HepG2 (cell line): ENCODE results near the gene COX6A2. TPM values are rescaled to one million over a fixed set of nuclear protein-coding genes. Genes with fewer than 3 reads are reported as not detected.

ENCODE experiments used
- CREM ChIP-seq, 2 experiments: sonication (generic) in 1 of 2; formaldehyde crosslinking in 1 of 2; IDR thresholded peaks; 2 replicates each; pipeline versions ENCODE4 v1.4.0 to v1.6.1; 2016 to 2020; ENCODE audit warnings: antibody characterized with exemption in 1 of 2, mild to moderate bottlenecking in 1 of 2, missing genetic modification reagents in 1 of 2
- EHMT2 ChIP-seq: fragments of 200-600 bp; sonication (generic); IDR thresholded peaks from 2 replicates; pipeline ENCODE4 v1.7.0; 2017; ENCODE audit warnings: antibody characterized with exemption, low read depth, low read length, borderline replicate concordance
- GATAD2A ChIP-seq: IDR thresholded peaks from 2 replicates; pipeline ENCODE4 v1.6.1; 2016
- GTF2F1 ChIP-seq: fragments of 150-350 bp; IDR thresholded peaks from 2 replicates; pipeline ENCODE4 v1.6.1; 2014; ENCODE audit warnings: low read length
- HOXA3 ChIP-seq: sonication (generic); formaldehyde crosslinking; IDR thresholded peaks from 2 replicates; pipeline ENCODE4 v1.5.0; 2020; ENCODE audit warnings: missing genetic modification reagents
- KDM2A ChIP-seq: sonication (generic); formaldehyde crosslinking; IDR thresholded peaks from 2 replicates; pipeline ENCODE4 v1.4.0; 2020; ENCODE audit warnings: low read depth, missing genetic modification reagents, borderline replicate concordance
- NFE2 ChIP-seq: sonication (generic); formaldehyde crosslinking; IDR thresholded peaks from 2 replicates; pipeline ENCODE4 v1.4.0; 2020; ENCODE audit warnings: missing genetic modification reagents
- POGZ ChIP-seq: sonication (generic); formaldehyde crosslinking; IDR thresholded peaks from 2 replicates; pipeline ENCODE4 v1.4.0; 2020; ENCODE audit warnings: mild to moderate bottlenecking, missing genetic modification reagents
- SP1 ChIP-seq, 2 experiments: fragments of 450-650 bp in 1 of 2; sonication (generic) in 1 of 2; formaldehyde crosslinking in 1 of 2; IDR thresholded peaks; 2 replicates each; pipeline versions ENCODE4 v1.4.0 to v1.6.1; 2016 to 2020; ENCODE audit warnings: missing genetic modification reagents in 1 of 2
- TGIF2 ChIP-seq: IDR thresholded peaks from 2 replicates; pipeline ENCODE4 v1.6.1; 2016; ENCODE audit warnings: control low read depth, missing compliant biosample characterization
- TSC22D2 ChIP-seq: sonication (generic); formaldehyde crosslinking; IDR thresholded peaks from 2 replicates; pipeline ENCODE4 v1.5.1; 2020; ENCODE audit warnings: missing genetic modification reagents, mild to moderate bottlenecking, borderline replicate concordance
- ZNF496 ChIP-seq: sonication (generic); formaldehyde crosslinking; IDR thresholded peaks from 2 replicates; pipeline ENCODE4 v1.8.1; 2023; ENCODE audit warnings: mild to moderate bottlenecking, moderate library complexity, missing genetic modification reagents; ENCODE audit not compliant: insufficient replicate concordance
- ZNF598 ChIP-seq: sonication (generic); formaldehyde crosslinking; IDR thresholded peaks from 2 replicates; pipeline ENCODE4 v1.5.1; 2020; ENCODE audit warnings: mild to moderate bottlenecking, missing genetic modification reagents, borderline replicate concordance
- ZNF841 ChIP-seq: sonication (generic); formaldehyde crosslinking; IDR thresholded peaks from 2 replicates; pipeline ENCODE4 v1.8.1; 2023; ENCODE audit warnings: missing genetic modification reagents, borderline replicate concordance
- polyA plus RNA-seq, 8 experiments: library from polyadenylated mRNA; depleted of rRNA in 3 of 8; stranded (reverse) in 7 of 8; unstranded in 1 of 8; fragments of >200 nt; fragmentation: Illumina TruSeq in 4 of 8; extraction: Trizol in 4 of 8; gene quantifications; 2 replicates each; pipeline versions ENCODE4 v1.2.1 to v1.2.3, GENCODE V29; 2011 to 2016; ENCODE audit warnings: low read depth in 4 of 8, missing spikeins in 1 of 8, mixed read lengths in 1 of 8; ENCODE audit not compliant: insufficient read depth in 1 of 8
- total RNA-seq, 5 experiments: library from RNA; depleted of rRNA; stranded (reverse); fragments of >200 nt; fragmentation: Illumina TruSeq; extraction: Trizol; gene quantifications; 2 replicates each; pipeline ENCODE4 v1.2.3, GENCODE V29; 2016; ENCODE audit warnings: low read depth in 1 of 5
- TF ChIP-seq, protein P1 (sequence below): sonication (generic); formaldehyde crosslinking; IDR thresholded peaks from 2 replicates; pipeline ENCODE4 v1.9.0; 2021; ENCODE audit warnings: missing genetic modification reagents, mild to moderate bottlenecking, borderline replicate concordance
- TF ChIP-seq, protein P2 (sequence below): sonication (generic); formaldehyde crosslinking; IDR thresholded peaks from 2 replicates; pipeline ENCODE4 v1.5.1; 2020; ENCODE audit warnings: missing genetic modification reagents, mild to moderate bottlenecking, borderline replicate concordance
- TF ChIP-seq, protein P3 (sequence below): sonication (generic); formaldehyde crosslinking; IDR thresholded peaks from 2 replicates; pipeline ENCODE4 v1.9.0; 2022; ENCODE audit warnings: missing genetic modification reagents, mild to moderate bottlenecking, borderline replicate concordance
- TF ChIP-seq, protein P4 (sequence below): sonication (generic); formaldehyde crosslinking; IDR thresholded peaks from 2 replicates; pipeline ENCODE4 v1.4.0; 2020; ENCODE audit warnings: missing genetic modification reagents, borderline replicate concordance

Gene COX6A2
- total and polyA plus RNA-seq, 2 of the 13 experiments (the other 11 are each of a cell fraction or from before 2014, with no cell fraction given), result not detected

DNA sequence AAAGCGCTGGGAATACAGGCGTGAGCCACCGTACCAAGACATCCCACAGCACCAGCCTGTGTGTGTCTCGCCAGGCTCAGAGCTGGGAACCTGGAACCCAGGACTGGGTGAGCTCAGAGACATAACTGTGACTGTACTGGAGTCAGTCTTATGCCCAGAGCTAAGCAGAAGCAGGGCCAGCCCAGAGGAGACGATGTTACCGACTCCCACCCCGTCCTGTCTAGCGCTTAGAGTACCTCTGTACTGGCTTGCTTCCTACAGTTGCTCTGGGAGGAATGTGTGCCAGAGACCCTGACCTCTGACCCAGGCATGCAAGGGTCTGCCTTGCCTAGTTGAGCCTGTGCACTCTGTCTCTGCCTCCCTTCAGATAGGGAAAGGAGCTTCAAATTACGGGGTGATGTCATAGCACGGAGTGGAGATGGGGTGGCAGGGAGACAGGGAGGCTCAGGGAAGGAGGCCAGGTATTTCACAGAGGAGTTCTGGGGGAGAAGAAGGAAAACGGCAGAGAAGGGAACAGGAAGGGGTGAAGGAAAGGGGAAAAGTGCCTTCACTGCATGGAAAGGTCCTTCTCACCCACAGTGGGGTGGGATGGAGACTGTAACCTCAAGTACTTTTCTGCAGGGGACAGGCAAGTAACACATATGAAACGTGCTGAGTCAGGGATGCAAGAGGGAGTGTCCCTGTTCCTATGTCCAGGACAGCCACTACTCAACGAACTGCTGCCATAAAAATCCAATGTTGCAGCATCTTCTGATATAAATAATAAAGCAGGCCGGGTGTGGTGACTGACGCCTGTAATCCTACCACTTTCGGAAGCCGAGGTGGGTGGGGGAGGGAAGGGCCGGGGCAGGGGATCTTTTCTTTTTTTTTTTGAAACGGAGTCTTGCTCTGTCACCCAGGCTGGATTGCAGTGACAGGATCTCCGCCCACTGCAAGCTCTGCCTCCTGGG is 25.4 kb upstream of the COX6A2 start (continued):
- TF ChIP-seq EHMT2 (no peak), GTF2F1 (no peak), SP1 (IDR thresholded peaks at IDR 0.05) (no peak), SP1 (CRISPR knock-in tag; IDR thresholded peaks at IDR 0.05) (0 out of 2 replicates have a peak, but pooled peaks have one; percentile 22), KDM2A (peak; percentile 49; the same call in 1 of the 2 replicates), TGIF2 (CRISPR knock-in tag) (no peak), ZNF598 (CRISPR knock-in tag) (peak; percentile 92; the same call in 1 of the 2 replicates), ZNF841 (CRISPR knock-in tag) (no peak), POGZ (no peak), GATAD2A (CRISPR knock-in tag) (peak; percentile 66), HOXA3 (CRISPR knock-in tag) (peak; percentile 39; the same call in 1 of the 2 replicates), ZNF496 (CRISPR knock-in tag) (no peak), TSC22D2 (CRISPR knock-in tag) (no peak), NFE2 (CRISPR knock-in tag) (no peak; the same call in 1 of the 2 replicates), CREM (IDR thresholded peaks at IDR 0.05) (no peak), CREM (CRISPR knock-in tag; IDR thresholded peaks at IDR 0.05) (no peak)
- TF ChIP-seq, protein P1, sequence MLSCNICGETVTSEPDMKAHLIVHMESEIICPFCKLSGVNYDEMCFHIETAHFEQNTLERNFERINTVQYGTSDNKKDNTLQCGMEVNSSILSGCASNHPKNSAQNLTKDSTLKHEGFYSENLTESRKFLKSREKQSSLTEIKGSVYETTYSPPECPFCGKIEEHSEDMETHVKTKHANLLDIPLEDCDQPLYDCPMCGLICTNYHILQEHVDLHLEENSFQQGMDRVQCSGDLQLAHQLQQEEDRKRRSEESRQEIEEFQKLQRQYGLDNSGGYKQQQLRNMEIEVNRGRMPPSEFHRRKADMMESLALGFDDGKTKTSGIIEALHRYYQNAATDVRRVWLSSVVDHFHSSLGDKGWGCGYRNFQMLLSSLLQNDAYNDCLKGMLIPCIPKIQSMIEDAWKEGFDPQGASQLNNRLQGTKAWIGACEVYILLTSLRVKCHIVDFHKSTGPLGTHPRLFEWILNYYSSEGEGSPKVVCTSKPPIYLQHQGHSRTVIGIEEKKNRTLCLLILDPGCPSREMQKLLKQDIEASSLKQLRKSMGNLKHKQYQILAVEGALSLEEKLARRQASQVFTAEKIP (CRISPR knock-in tag), result no peak
- TF ChIP-seq, protein P2, sequence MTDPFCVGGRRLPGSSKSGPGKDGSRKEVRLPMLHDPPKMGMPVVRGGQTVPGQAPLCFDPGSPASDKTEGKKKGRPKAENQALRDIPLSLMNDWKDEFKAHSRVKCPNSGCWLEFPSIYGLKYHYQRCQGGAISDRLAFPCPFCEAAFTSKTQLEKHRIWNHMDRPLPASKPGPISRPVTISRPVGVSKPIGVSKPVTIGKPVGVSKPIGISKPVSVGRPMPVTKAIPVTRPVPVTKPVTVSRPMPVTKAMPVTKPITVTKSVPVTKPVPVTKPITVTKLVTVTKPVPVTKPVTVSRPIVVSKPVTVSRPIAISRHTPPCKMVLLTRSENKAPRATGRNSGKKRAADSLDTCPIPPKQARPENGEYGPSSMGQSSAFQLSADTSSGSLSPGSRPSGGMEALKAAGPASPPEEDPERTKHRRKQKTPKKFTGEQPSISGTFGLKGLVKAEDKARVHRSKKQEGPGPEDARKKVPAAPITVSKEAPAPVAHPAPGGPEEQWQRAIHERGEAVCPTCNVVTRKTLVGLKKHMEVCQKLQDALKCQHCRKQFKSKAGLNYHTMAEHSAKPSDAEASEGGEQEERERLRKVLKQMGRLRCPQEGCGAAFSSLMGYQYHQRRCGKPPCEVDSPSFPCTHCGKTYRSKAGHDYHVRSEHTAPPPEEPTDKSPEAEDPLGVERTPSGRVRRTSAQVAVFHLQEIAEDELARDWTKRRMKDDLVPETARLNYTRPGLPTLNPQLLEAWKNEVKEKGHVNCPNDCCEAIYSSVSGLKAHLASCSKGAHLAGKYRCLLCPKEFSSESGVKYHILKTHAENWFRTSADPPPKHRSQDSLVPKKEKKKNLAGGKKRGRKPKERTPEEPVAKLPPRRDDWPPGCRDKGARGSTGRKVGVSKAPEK, result no peak
- TF ChIP-seq, protein P3, sequence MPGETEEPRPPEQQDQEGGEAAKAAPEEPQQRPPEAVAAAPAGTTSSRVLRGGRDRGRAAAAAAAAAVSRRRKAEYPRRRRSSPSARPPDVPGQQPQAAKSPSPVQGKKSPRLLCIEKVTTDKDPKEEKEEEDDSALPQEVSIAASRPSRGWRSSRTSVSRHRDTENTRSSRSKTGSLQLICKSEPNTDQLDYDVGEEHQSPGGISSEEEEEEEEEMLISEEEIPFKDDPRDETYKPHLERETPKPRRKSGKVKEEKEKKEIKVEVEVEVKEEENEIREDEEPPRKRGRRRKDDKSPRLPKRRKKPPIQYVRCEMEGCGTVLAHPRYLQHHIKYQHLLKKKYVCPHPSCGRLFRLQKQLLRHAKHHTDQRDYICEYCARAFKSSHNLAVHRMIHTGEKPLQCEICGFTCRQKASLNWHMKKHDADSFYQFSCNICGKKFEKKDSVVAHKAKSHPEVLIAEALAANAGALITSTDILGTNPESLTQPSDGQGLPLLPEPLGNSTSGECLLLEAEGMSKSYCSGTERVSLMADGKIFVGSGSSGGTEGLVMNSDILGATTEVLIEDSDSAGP (CRISPR knock-in tag), result peak; percentile 73; the same call in 1 of the 2 replicates
- TF ChIP-seq, protein P4, sequence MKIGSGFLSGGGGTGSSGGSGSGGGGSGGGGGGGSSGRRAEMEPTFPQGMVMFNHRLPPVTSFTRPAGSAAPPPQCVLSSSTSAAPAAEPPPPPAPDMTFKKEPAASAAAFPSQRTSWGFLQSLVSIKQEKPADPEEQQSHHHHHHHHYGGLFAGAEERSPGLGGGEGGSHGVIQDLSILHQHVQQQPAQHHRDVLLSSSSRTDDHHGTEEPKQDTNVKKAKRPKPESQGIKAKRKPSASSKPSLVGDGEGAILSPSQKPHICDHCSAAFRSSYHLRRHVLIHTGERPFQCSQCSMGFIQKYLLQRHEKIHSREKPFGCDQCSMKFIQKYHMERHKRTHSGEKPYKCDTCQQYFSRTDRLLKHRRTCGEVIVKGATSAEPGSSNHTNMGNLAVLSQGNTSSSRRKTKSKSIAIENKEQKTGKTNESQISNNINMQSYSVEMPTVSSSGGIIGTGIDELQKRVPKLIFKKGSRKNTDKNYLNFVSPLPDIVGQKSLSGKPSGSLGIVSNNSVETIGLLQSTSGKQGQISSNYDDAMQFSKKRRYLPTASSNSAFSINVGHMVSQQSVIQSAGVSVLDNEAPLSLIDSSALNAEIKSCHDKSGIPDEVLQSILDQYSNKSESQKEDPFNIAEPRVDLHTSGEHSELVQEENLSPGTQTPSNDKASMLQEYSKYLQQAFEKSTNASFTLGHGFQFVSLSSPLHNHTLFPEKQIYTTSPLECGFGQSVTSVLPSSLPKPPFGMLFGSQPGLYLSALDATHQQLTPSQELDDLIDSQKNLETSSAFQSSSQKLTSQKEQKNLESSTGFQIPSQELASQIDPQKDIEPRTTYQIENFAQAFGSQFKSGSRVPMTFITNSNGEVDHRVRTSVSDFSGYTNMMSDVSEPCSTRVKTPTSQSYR (CRISPR knock-in tag), result no peak
